Uterine smooth muscle cell (primary cell): ENCODE results near the gene TRAPPC11. TPM values are rescaled to one million over a fixed set of nuclear protein-coding genes. Genes with fewer than 3 reads are reported as not detected.

Experiments used
- total RNA-seq: library from RNA; depleted of rRNA; stranded (reverse); fragments of >200 nt; gene quantifications from 2 replicates; pipeline ENCODE4 v1.2.3, GENCODE V29; 2014

Gene TRAPPC11
- total RNA-seq = 58.1 and 68.2 TPM in 2 replicates

DNA sequence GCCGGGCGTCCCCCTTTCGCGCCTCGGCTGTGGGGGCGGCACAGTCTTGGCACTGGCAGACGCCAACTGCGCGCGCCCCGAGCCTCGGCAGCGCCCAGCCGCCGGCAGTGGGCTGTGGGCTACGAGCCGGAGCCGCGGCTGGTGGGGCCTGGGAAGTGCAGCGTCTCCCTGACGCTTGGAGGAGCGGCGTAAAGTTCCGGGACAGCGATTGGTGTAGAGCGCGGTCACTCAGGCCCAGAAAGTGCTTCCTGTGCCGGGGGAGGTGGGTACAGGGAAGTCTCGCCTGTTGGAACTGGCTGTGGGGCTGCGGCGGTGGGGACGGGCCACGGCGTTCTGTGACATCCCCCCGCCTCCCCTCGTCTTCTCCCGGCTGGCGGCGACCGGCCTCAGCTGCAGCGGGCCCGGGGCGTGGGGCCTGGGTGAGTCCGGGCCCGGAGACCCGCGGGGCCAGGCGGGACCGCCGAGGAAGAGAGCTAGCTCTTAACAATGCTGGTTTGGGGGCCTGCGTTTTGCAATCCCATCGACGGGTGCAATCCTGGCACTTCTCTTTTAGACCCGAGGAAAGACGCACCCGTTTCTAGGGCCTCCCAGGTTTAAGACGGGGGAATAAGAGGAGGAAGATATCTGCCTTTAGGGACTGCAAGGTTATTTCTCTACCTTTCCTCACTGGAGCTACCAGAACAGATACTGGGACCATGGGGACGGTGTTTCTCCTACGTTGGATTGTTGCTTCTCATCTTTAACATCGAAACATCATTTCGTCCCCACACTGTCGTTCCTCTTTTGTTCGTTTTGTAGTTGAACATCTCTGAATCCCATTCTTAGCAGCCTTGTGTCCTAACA lies at the start of gene TRAPPC11, which contains the start of gene RWDD4:
TRAPPC11 (plus strand) TSS at position 265 of the 843 bp plus-strand sequence. CDS start 4,575 bp downstream, outside the sequence.
RWDD4 (minus strand) TSS at position 157 of the 843 bp plus-strand sequence. CDS start 233 bp downstream, outside the sequence.

Other genes with a start within 250 kb of the TRAPPC11 start
- gene CDKN2AIP, start 214.7 kb upstream of the TRAPPC11 start, total RNA-seq = 20.4 and 22.6 TPM in 2 replicates
- 8.6 and 19.6 TPM in 2 replicates for gene ING2, start 154.2 kb upstream of the TRAPPC11 start, total RNA-seq
- gene RWDD4, start 108 bp upstream of the TRAPPC11 start, total RNA-seq = 17.5 and 20.8 TPM in 2 replicates
- gene STOX2, start 246.0 kb downstream of the TRAPPC11 start, total RNA-seq = 0.12 and 0.33 TPM in 2 replicates